HEK293T (cell line): ENCODE measurements around the gene TMEM259.

Experiments
- ARNT ChIP-seq: fragments of 450-650 bp; IDR thresholded peaks from 2 replicates; pipeline ENCODE4 v1.6.1; 2017; ENCODE audit warnings: mild to moderate bottlenecking
- BHLHE40 ChIP-seq: fragments of 450-650 bp; IDR thresholded peaks from 2 replicates; pipeline ENCODE4 v1.6.1; 2016; ENCODE audit warnings: mild to moderate bottlenecking, moderate library complexity, borderline replicate concordance
- CTBP1 ChIP-seq: fragments of 450-650 bp; IDR thresholded peaks from 2 replicates; pipeline ENCODE4 v1.6.1; 2016; ENCODE audit warnings: borderline replicate concordance
- FOXA1 ChIP-seq: fragments of 450-650 bp; IDR thresholded peaks from 2 replicates; pipeline ENCODE4 v1.6.1; 2016; ENCODE audit warnings: mild to moderate bottlenecking
- FOXK2 ChIP-seq: fragments of 450-650 bp; IDR thresholded peaks from 2 replicates; pipeline ENCODE4 v1.6.1; 2016; ENCODE audit warnings: mild to moderate bottlenecking
- FOXM1 ChIP-seq: fragments of 450-650 bp; IDR thresholded peaks from 2 replicates; pipeline ENCODE4 v1.6.1; 2017; ENCODE audit warnings: mild to moderate bottlenecking, borderline replicate concordance
- HDGF ChIP-seq: fragments of 450-650 bp; IDR thresholded peaks from 2 replicates; pipeline ENCODE4 v1.6.1; 2017; ENCODE audit warnings: antibody characterized with exemption, borderline replicate concordance
- LEF1 ChIP-seq: fragments of 450-650 bp; IDR thresholded peaks from 2 replicates; pipeline ENCODE4 v1.6.1; 2017; ENCODE audit warnings: mild to moderate bottlenecking, borderline replicate concordance
- NFRKB ChIP-seq: fragments of 450-650 bp; IDR thresholded peaks from 2 replicates; pipeline ENCODE4 v1.6.1; 2016; ENCODE audit warnings: mild to moderate bottlenecking, moderate library complexity
- SP1 ChIP-seq: fragments of 450-650 bp; IDR thresholded peaks from 2 replicates; pipeline ENCODE4 v1.6.1; 2017
- SUZ12 ChIP-seq: fragments of 450-650 bp; IDR thresholded peaks from 2 replicates; pipeline ENCODE4 v1.6.1; 2016; ENCODE audit warnings: mild to moderate bottlenecking
- TARDBP ChIP-seq: fragments of 450-650 bp; IDR thresholded peaks from 2 replicates; pipeline ENCODE4 v1.6.1; 2016
- ZNF384 ChIP-seq: fragments of 450-650 bp; IDR thresholded peaks from 2 replicates; pipeline ENCODE4 v1.6.1; 2016
- TF ChIP-seq, protein P1 (sequence below): fragments of 450-650 bp; IDR thresholded peaks from 2 replicates; pipeline ENCODE4 v1.6.1; 2016

DNA sequence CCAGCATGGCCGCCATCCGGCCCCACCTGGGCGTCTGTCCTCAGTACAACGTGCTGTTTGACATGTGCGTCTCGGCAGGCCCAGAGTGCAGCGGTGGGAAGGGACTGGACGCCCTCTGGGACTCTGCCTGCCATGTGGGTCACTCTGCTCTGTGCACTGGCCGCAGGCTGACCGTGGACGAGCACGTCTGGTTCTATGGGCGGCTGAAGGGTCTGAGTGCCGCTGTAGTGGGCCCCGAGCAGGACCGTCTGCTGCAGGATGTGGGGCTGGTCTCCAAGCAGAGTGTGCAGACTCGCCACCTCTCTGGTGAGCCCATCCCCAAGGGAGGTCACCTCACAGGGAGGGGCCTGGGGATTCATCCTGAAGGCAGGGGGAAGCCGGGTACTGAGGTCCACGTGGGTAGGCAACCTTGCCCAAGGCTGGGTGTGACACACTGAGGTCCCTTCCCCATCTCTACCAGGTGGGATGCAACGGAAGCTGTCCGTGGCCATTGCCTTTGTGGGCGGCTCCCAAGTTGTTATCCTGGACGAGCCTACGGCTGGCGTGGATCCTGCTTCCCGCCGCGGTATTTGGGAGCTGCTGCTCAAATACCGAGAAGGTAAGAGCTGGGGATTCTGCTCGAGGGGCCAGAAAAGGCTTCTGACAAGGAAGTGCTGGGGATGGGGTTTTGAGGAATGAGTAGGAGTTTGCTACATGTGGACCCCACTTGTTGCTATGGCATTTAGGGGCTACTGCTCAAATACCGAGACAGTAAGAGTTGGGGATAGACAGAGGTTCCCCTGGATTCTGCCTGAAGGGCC, 30.3 kb upstream of the TMEM259 start:
- TF ChIP-seq, protein P1, sequence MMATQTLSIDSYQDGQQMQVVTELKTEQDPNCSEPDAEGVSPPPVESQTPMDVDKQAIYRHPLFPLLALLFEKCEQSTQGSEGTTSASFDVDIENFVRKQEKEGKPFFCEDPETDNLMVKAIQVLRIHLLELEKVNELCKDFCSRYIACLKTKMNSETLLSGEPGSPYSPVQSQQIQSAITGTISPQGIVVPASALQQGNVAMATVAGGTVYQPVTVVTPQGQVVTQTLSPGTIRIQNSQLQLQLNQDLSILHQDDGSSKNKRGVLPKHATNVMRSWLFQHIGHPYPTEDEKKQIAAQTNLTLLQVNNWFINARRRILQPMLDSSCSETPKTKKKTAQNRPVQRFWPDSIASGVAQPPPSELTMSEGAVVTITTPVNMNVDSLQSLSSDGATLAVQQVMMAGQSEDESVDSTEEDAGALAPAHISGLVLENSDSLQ, result no peak
- TF ChIP-seq FOXA1 (no peak), SP1 (no peak), NFRKB (no peak), CTBP1 (no peak), FOXM1 (no peak), FOXK2 (no peak), TARDBP (no peak), ARNT (no peak), BHLHE40 (no peak), ZNF384 (no peak), SUZ12 (no peak), LEF1 (no peak), HDGF (no peak)
